GM23248 (cell line): ENCODE data around the gene ANTXRL.

Experiments used
- EZH2 ChIP-seq: fragments of 200-600 bp; sonication (generic); IDR thresholded peaks from 2 replicates; pipeline ENCODE4 v1.6.1; 2018; ENCODE audit warnings: antibody characterized with exemption, mild to moderate bottlenecking; ENCODE audit not compliant: insufficient read depth, poor library complexity, severe bottlenecking
- EZH2phosphoT487 ChIP-seq: fragments of 200-600 bp; sonication (generic); IDR thresholded peaks from 2 replicates; pipeline ENCODE4 v1.6.1; 2018; ENCODE audit warnings: antibody characterized with exemption, moderate library complexity, mild to moderate bottlenecking, low read depth; ENCODE audit not compliant: insufficient read depth

DNA sequence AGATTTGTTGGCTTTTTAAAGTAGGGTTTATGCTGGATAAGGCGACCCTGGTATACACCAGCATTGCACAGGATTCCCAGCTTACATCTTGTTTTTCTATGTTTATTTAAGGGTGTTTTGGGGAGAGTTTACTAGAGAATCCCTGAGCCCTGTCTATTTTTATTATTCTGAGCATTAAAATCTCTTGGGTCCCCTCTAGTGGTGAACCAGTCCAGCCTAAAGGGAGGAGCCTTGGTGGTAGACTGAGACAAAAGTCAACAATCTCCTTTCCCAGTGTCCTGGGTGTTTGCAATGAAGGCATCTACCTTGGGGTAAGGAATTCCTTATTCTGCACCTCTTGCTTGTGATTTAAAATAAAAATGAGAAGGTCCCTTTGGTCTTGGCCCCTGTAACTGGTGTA, 38.2 kb downstream of the ANTXRL start:
- no peak for TF ChIP-seq EZH2phosphoT487
- TF ChIP-seq EZH2, result no peak
